Gastroesophageal sphincter (tissue), 3 donors: ENCODE measurements around the gene STRBP.

ENCODE experiments used
- CTCF ChIP-seq, 4 experiments: fragments of 200-600 bp in 2 of 4; fragments of 450-650 bp in 2 of 4; sonication (generic) in 1 of 4; IDR thresholded peaks; one replicate each; pipeline ENCODE4 v1.5.1; 2017 to 2019; ENCODE audit warnings: antibody characterized with exemption in 4 of 4, mild to moderate bottlenecking in 2 of 4, moderate library complexity in 2 of 4
- POLR2A ChIP-seq, 2 donors: fragments of 450-650 bp; IDR thresholded peaks; one replicate each; pipeline ENCODE4 v1.6.1; 2017; ENCODE audit warnings: antibody characterized with exemption in 2 of 2, mild to moderate bottlenecking in 2 of 2, moderate library complexity in 1 of 2

- no peak for TF ChIP-seq CTCF (IDR thresholded peaks at IDR 0.05)
- TF ChIP-seq POLR2A (IDR thresholded peaks at IDR 0.05), result no peak
Measured at GRCh38 chr9:123169926-123170325, 98.5 kb downstream of the STRBP start.
